Vagina (tissue), 2 donors: ENCODE data around the gene MAP3K14. TPM values are rescaled to one million over a fixed set of nuclear protein-coding genes. Genes with fewer than 3 reads are reported as not detected.
A peak's percentile ranks its signal among the peaks of the same experiment; 100 is the strongest.

Experiments used
- DNase-seq, 2 donors: peaks; one replicate each; pipeline ENCODE4 v3.0.0-alpha.2; 2017; ENCODE audit errors: extremely low spot score in 2 of 2
- H3K27ac ChIP-seq: fragments of 200-600 bp; sonication (generic); one replicate; pipeline ENCODE4 v1.5.1; 2019
- H3K27me3 ChIP-seq: fragments of 200-600 bp; sonication (generic); one replicate; pipeline ENCODE4 v1.5.1; 2019
- H3K36me3 ChIP-seq, 2 donors: fragments of 200-600 bp; sonication (generic); one replicate each; pipeline ENCODE4 v1.5.1; 2017 to 2019
- H3K4me1 ChIP-seq: fragments of 200-600 bp; sonication (generic); one replicate; pipeline ENCODE4 v1.5.1; 2019
- H3K4me3 ChIP-seq, 2 donors: fragments of 200-600 bp; sonication (generic); 1 replicate in 1 of 2; 2 replicates in 1 of 2; pipeline ENCODE4 v1.5.1; 2016 to 2019
- H3K9me3 ChIP-seq: fragments of 200-600 bp; sonication (generic); one replicate; pipeline ENCODE4 v1.5.1; 2019
- POLR2A ChIP-seq, 2 donors: fragments of 450-650 bp; IDR thresholded peaks; one replicate each; pipeline ENCODE4 v1.6.1; 2017; ENCODE audit warnings: antibody characterized with exemption in 2 of 2, mild to moderate bottlenecking in 2 of 2, moderate library complexity in 2 of 2
- POLR2AphosphoS5 ChIP-seq, 2 donors: sonication (generic); formaldehyde crosslinking; IDR thresholded peaks; one replicate each; pipeline ENCODE4 v1.9.0; 2017; ENCODE audit warnings: antibody characterized with exemption in 2 of 2, mild to moderate bottlenecking in 2 of 2, low read depth in 1 of 2; ENCODE audit not compliant: insufficient read depth in 1 of 2
- intact Hi-C: fragments of 100-400 bp; cut with DNase I; formaldehyde crosslinking; loops from one replicate; pipeline ENCODE4 v1.15.1; 2023
- total RNA-seq: library from RNA; depleted of rRNA; stranded (reverse); fragments of >200 nt; gene quantifications from one replicate; pipeline ENCODE4 v1.2.3, GENCODE V29; 2016
- TF ChIP-seq, protein P1 (sequence below), 3 experiments: fragments of 450-650 bp in 2 of 3; fragments of 200-600 bp in 1 of 3; sonication (generic) in 1 of 3; IDR thresholded peaks; one replicate each; pipeline ENCODE4 v1.5.1; 2017 to 2019; ENCODE audit warnings: antibody characterized with exemption in 3 of 3, mild to moderate bottlenecking in 2 of 3, moderate library complexity in 2 of 3

Gene MAP3K14
- total RNA-seq, 1 donor from 2014 or later: 9.8 TPM

DNA sequence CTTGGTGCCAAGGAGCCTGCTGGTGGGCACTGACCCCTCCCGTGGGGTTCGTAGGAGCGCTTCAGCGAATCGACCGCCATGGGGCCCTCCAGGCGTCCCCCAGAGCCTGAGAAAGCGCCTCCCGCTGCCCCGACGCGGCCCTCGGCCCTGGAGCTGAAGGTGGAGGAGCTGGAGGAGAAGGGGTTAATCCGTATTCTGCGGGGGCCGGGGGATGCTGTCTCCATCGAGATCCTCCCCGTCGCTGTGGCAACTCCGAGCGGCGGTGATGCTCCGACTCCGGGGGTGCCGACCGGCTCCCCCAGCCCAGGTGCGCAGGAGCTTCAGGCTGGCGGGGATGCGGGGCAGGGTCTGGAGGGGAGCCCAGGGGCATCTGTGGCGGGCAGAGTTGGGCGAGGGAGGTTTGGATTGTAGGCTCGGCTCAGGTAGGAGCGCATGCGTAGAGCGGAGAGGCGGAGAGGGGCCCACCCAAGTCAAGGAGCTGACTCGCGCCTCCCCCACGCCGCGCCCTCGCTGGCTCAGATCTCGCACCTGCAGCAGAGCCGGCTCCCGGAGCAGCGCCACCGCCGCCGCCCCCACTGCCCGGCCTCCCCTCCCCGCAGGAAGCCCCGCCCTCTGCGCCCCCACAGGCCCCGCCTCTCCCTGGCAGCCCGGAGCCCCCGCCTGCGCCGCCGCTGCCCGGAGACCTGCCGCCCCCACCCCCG is 75.3 kb downstream of the MAP3K14 start:
- H3K4me3 ChIP-seq: peak overlapping the region; percentile 20 to 33
- no peaks in the 10 kb centered on the region for H3K27me3 ChIP-seq
- peaks cover 0 to 17% of the 10 kb centered on the region in 2 donors for H3K36me3 ChIP-seq
- DNase-seq: no peak
- H3K9me3 ChIP-seq: no peaks in the 10 kb centered on the region
- no peak for TF ChIP-seq POLR2A (IDR thresholded peaks at IDR 0.05)
- no peak overlapping the region for H3K27ac ChIP-seq
- intact Hi-C loops: no loop called here
- H3K4me1 ChIP-seq: peaks cover 16% of the 10 kb centered on the region

GRCh38 chr17:45240905-45241327 is 75.9 kb downstream of the MAP3K14 start:
- Histone ChIP-seq H3K36me3 (peaks cover 0 to 17% of the 10 kb centered on the region in 2 donors), H3K4me3 (peak overlapping the region in 1 of 2 donors; percentile 33)
- intact Hi-C loops: no loop called here

GRCh38 chr17:45238155-45238774 is 78.6 kb downstream of the MAP3K14 start:
- intact Hi-C loops: no loop called here
- Histone ChIP-seq H3K27ac (no peak overlapping the region), H3K27me3 (no peaks in the 10 kb centered on the region), H3K36me3 (peaks cover 0 to 5% of the 10 kb centered on the region in 2 donors), H3K9me3 (no peaks in the 10 kb centered on the region), H3K4me1 (peaks cover 15% of the 10 kb centered on the region), H3K4me3 (no peak overlapping the region)
- DNase-seq: no peak
- TF ChIP-seq, protein P1, sequence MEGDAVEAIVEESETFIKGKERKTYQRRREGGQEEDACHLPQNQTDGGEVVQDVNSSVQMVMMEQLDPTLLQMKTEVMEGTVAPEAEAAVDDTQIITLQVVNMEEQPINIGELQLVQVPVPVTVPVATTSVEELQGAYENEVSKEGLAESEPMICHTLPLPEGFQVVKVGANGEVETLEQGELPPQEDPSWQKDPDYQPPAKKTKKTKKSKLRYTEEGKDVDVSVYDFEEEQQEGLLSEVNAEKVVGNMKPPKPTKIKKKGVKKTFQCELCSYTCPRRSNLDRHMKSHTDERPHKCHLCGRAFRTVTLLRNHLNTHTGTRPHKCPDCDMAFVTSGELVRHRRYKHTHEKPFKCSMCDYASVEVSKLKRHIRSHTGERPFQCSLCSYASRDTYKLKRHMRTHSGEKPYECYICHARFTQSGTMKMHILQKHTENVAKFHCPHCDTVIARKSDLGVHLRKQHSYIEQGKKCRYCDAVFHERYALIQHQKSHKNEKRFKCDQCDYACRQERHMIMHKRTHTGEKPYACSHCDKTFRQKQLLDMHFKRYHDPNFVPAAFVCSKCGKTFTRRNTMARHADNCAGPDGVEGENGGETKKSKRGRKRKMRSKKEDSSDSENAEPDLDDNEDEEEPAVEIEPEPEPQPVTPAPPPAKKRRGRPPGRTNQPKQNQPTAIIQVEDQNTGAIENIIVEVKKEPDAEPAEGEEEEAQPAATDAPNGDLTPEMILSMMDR (IDR thresholded peaks at IDR 0.05): no peak
- no peak for TF ChIP-seq POLR2AphosphoS5 (IDR thresholded peaks at IDR 0.05; ENCODE audit: insufficient read depth in 1 of 2, low read depth in 1 of 2)
- no peak for TF ChIP-seq POLR2A (IDR thresholded peaks at IDR 0.05)

More at GRCh38 chr17:45240905-45241327, 75.9 kb downstream of the MAP3K14 start:
- H3K9me3 ChIP-seq: no peaks in the 10 kb centered on the region
- H3K4me1 ChIP-seq: peaks cover 15% of the 10 kb centered on the region
- no peak overlapping the region for H3K27ac ChIP-seq
- TF ChIP-seq, protein P1 (IDR thresholded peaks at IDR 0.05): no peak
- TF ChIP-seq POLR2AphosphoS5 (IDR thresholded peaks at IDR 0.05; ENCODE audit: insufficient read depth in 1 of 2, low read depth in 1 of 2) (no peak), POLR2A (IDR thresholded peaks at IDR 0.05) (no peak)
- no peak for DNase-seq
- H3K27me3 ChIP-seq: no peaks in the 10 kb centered on the region

DNA sequence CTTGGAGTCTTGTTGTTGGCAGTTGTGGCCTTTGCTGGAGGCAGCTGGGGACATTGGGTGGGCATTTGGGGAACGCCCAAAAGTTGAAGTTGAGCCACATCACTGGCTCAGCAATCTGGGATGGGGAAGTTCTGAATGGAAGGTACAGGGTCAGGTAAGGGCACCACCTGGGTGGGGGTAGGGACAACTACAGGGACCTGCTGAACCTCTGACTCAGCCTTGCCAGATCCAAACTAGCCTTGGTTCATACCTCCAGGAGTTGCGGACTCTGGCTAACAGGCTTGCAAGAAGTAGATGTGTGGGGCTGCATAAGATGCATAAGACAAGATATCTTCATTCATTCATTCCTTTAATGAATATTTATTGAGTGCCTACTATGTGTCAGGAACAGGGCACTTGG is 79.1 kb downstream of the MAP3K14 start:
- no peak for DNase-seq
- H3K9me3 ChIP-seq: no peaks in the 10 kb centered on the region
- intact Hi-C loops: no loop called here
- peaks cover 0 to 5% of the 10 kb centered on the region in 2 donors for H3K36me3 ChIP-seq
- no peak overlapping the region for H3K27ac ChIP-seq
- TF ChIP-seq POLR2A (IDR thresholded peaks at IDR 0.05): no peak
- no peak for TF ChIP-seq POLR2AphosphoS5 (IDR thresholded peaks at IDR 0.05; ENCODE audit: insufficient read depth in 1 of 2, low read depth in 1 of 2)
- TF ChIP-seq, protein P1 (IDR thresholded peaks at IDR 0.05): no peak
- no peak overlapping the region for H3K4me3 ChIP-seq
- no peaks in the 10 kb centered on the region for H3K27me3 ChIP-seq
- peaks cover 15% of the 10 kb centered on the region for H3K4me1 ChIP-seq

DNA sequence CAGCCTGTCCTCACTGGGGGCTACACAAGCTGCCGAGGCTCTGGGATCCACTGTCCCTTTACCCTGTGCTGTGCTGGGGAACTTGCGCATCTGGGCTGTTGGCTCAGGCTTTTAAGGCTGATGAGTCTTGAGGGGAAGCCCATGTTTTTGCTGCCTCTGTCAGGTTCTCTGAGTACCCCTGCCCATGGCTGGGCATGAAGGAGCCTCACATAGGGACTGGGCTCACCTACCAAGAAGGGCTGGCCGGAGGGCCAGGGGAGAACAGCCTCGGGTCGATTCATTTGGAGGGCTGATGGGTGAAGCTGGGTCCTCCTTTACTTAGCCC is 80.6 kb downstream of the MAP3K14 start:
- H3K27ac ChIP-seq: no peak overlapping the region
- no peaks in the 10 kb centered on the region for H3K27me3 ChIP-seq
- no peak overlapping the region for H3K4me3 ChIP-seq
- H3K9me3 ChIP-seq: no peaks in the 10 kb centered on the region
- H3K4me1 ChIP-seq: peaks cover 16% of the 10 kb centered on the region
- no peak for DNase-seq
- TF ChIP-seq, protein P1 (IDR thresholded peaks at IDR 0.05): no peak
- TF ChIP-seq POLR2AphosphoS5 (IDR thresholded peaks at IDR 0.05; ENCODE audit: insufficient read depth in 1 of 2, low read depth in 1 of 2): no peak
- TF ChIP-seq POLR2A (IDR thresholded peaks at IDR 0.05): no peak
- intact Hi-C loops: no loop called here
- peaks cover 0 to 5% of the 10 kb centered on the region in 2 donors for H3K36me3 ChIP-seq
